HepG2 (cell line): ENCODE results near the gene CYP27B1. TPM values are rescaled to one million over a fixed set of nuclear protein-coding genes. Genes with fewer than 3 reads are reported as not detected.

ENCODE experiments used
- ATAC-seq: fragments of 200-7000 bp; cut with Tn5 transposase; 3 replicates; pipeline ENCODE4 v1.9.1; 2020; ENCODE audit warnings: mild to moderate bottlenecking, moderate library complexity
- BruUV-seq: library from RNA; stranded (reverse); fragments of 400-500 nt; replicated peaks from 2 replicates; lab custom pipeline; 2021; lab: Mats Ljungman, UMichigan
- CTCF ChIA-PET: fragments of 300-600 bp; formaldehyde crosslinking; extraction: SDS; loops from one replicate; lab custom pipeline; 2021; ENCODE audit warnings: low total read pairs, inconsistent platforms, low intra/inter-chr PET ratio; lab: Yijun Ruan, JAX
- POLR2A ChIA-PET: fragments of 350-600 bp; sonication (Branson Sonifier 250); formaldehyde crosslinking; loops from one replicate; lab custom pipeline; 2020; ENCODE audit warnings: antibody characterized with exemption, inconsistent platforms; lab: Yijun Ruan, JAX
- DNase-seq: peaks from one replicate; pipeline ENCODE4 v3.0.0-alpha.2; 2015; ENCODE audit warnings: low spot score
- FAIRE-seq: peaks from 3 replicates; lab custom pipeline; 2011; peaks lifted over from hg19 to GRCh38; lab: Jason Lieb, UNC
- H2AFZ ChIP-seq: one replicate; pipeline ENCODE4 v1.6.1; 2011; ENCODE audit warnings: low read length, inconsistent platforms
- H3K27ac ChIP-seq: fragments of 300-600 bp; 3 replicates; pipeline ENCODE4 v1.8.0; 2011; ENCODE audit warnings: mixed run types, mild to moderate bottlenecking, mixed read lengths, low read length, inconsistent platforms; ENCODE audit not compliant: insufficient read depth; ENCODE audit errors: extremely low read length
- H3K27me3 ChIP-seq, 2 experiments: fragments of 200-600 bp in 1 of 2; 2 replicates in 1 of 2; 3 replicates in 1 of 2; pipeline versions ENCODE4 v1.6.0 to v1.8.0; 2011; ENCODE audit warnings: low read length in 2 of 2, mild to moderate bottlenecking in 2 of 2, moderate library complexity in 2 of 2, inconsistent platforms in 1 of 2; ENCODE audit not compliant: insufficient read depth in 2 of 2, control insufficient read depth in 1 of 2
- H3K36me3 ChIP-seq, 2 experiments: fragments of 200-600 bp in 1 of 2; replicated peaks in 1 of 2; 2 replicates in 1 of 2; 3 replicates in 1 of 2; pipeline versions ENCODE4 v1.5.1 to v1.8.0; 2011; ENCODE audit warnings: low read length in 2 of 2, inconsistent platforms in 1 of 2; ENCODE audit not compliant: insufficient read depth in 2 of 2, control insufficient read depth in 1 of 2
- H3K4me1 ChIP-seq: 2 replicates; pipeline ENCODE4 v1.5.1; 2012; ENCODE audit warnings: low read length, inconsistent platforms; ENCODE audit not compliant: insufficient read depth
- H3K4me2 ChIP-seq: 2 replicates; pipeline ENCODE4 v1.6.0; 2011; ENCODE audit warnings: low read depth, low read length, inconsistent platforms
- H3K4me3 ChIP-seq, 3 experiments: fragments of 200-600 bp in 1 of 3; sonication (generic), shearing (Covaris generic) in 1 of 3; replicated peaks in 1 of 3; 2 replicates each; pipeline ENCODE4 v1.5.1; 2011 to 2016; ENCODE audit warnings: low read length in 3 of 3, inconsistent platforms in 2 of 3, low read depth in 2 of 3, mild to moderate bottlenecking in 2 of 3, control low read depth in 1 of 3, mixed read lengths in 1 of 3; ENCODE audit not compliant: insufficient read depth in 1 of 3
- H3K79me2 ChIP-seq: one replicate; pipeline ENCODE4 v1.6.1; 2011; ENCODE audit warnings: low read length, inconsistent platforms; ENCODE audit not compliant: insufficient read depth
- H3K9ac ChIP-seq: 2 replicates; pipeline ENCODE4 v1.6.0; 2011; ENCODE audit warnings: mild to moderate bottlenecking, low read depth, low read length, inconsistent platforms; ENCODE audit not compliant: insufficient read depth
- H3K9me3 ChIP-seq: 2 replicates; pipeline ENCODE4 v1.5.1; 2012; ENCODE audit warnings: mild to moderate bottlenecking, low read length
- H4K20me1 ChIP-seq: 2 replicates; pipeline ENCODE4 v1.6.0; 2011; ENCODE audit warnings: inconsistent platforms, mild to moderate bottlenecking, low read length, moderate library complexity; ENCODE audit not compliant: insufficient read depth
- GTF3A ChIP-seq: sonication (generic); formaldehyde crosslinking; conservative IDR thresholded peaks from 2 replicates; pipeline ENCODE4 v1.4.0; 2020; ENCODE audit warnings: mild to moderate bottlenecking, missing genetic modification reagents
- NFIC ChIP-seq: IDR thresholded peaks from 2 replicates; pipeline ENCODE4 v1.6.1; 2012; ENCODE audit warnings: mild to moderate bottlenecking, low read length, inconsistent platforms
- RCOR2 ChIP-seq: IDR thresholded peaks from 2 replicates; pipeline ENCODE4 v1.6.1; 2016; ENCODE audit warnings: missing biosample characterization, missing genetic modification reagents
- SMARCC2 ChIP-seq: fragments of 450-650 bp; IDR thresholded peaks from 2 replicates; pipeline ENCODE4 v1.6.1; 2017; ENCODE audit warnings: antibody characterized with exemption, mild to moderate bottlenecking
- SRY ChIP-seq: sonication (generic); formaldehyde crosslinking; IDR thresholded peaks from 2 replicates; pipeline ENCODE4 v1.8.0; 2022; ENCODE audit warnings: mild to moderate bottlenecking, missing genetic modification reagents
- TAF1 ChIP-seq: sonication (generic); formaldehyde crosslinking; IDR thresholded peaks from 2 replicates; pipeline ENCODE4 v1.4.0; 2020; ENCODE audit warnings: missing genetic modification reagents
- ZFP91 ChIP-seq: sonication (generic); formaldehyde crosslinking; IDR thresholded peaks from 2 replicates; pipeline ENCODE4 v1.9.0; 2022; ENCODE audit warnings: missing genetic modification reagents, mild to moderate bottlenecking, borderline replicate concordance
- ZNF792 ChIP-seq: IDR thresholded peaks from 2 replicates; pipeline ENCODE4 v1.6.1; 2016
- WGBS: methylation state at CpG from one replicate; pipeline ENCODE4 v1.1.6; 2017; ENCODE audit warnings: low lambda C conversion rate; 5-methylcytosine and 5-hydroxymethylcytosine counted together
- in situ Hi-C: cut with HindIII; loops from 2 replicates; pipeline ENCODE4 v1.10.0; 2017; ENCODE audit warnings: low pct_unique_long_range_greater_than_20kb; ENCODE audit not compliant: extremely low pct_ligation_motif_present
- intact Hi-C: fragments of 100-400 bp; cut with micrococcal nuclease; formaldehyde crosslinking; loops from one replicate; pipeline ENCODE4 v1.10.0; 2022; ENCODE audit not compliant: unreplicated experiment
- polyA plus RNA-seq, 8 experiments: library from polyadenylated mRNA; depleted of rRNA in 3 of 8; stranded (reverse) in 7 of 8; unstranded in 1 of 8; fragments of >200 nt; fragmentation: Illumina TruSeq in 4 of 8; extraction: Trizol in 4 of 8; gene quantifications; 2 replicates each; pipeline versions ENCODE4 v1.2.1 to v1.2.3, GENCODE V29; 2011 to 2016; ENCODE audit warnings: low read depth in 4 of 8, missing spikeins in 1 of 8, mixed read lengths in 1 of 8; ENCODE audit not compliant: insufficient read depth in 1 of 8
- total RNA-seq, 5 experiments: library from RNA; depleted of rRNA; stranded (reverse); fragments of >200 nt; fragmentation: Illumina TruSeq; extraction: Trizol; gene quantifications; 2 replicates each; pipeline ENCODE4 v1.2.3, GENCODE V29; 2016; ENCODE audit warnings: low read depth in 1 of 5
- TF ChIP-seq, protein P1 (sequence below): sonication (generic); formaldehyde crosslinking; IDR thresholded peaks from 2 replicates; pipeline ENCODE4 v1.4.0; 2020; ENCODE audit warnings: missing genetic modification reagents, borderline replicate concordance
- TF ChIP-seq, protein P2 (sequence below): sonication (generic); formaldehyde crosslinking; IDR thresholded peaks from 2 replicates; pipeline ENCODE4 v1.4.0; 2020; ENCODE audit warnings: missing genetic modification reagents
- TF ChIP-seq, protein P3 (sequence below), 2 experiments: IDR thresholded peaks; 2 replicates each; pipeline ENCODE4 v1.6.1; 2011 to 2012; ENCODE audit warnings: low read length in 2 of 2, borderline replicate concordance in 1 of 2, low read depth in 1 of 2, mild to moderate bottlenecking in 1 of 2, moderate library complexity in 1 of 2

Gene CYP27B1
- total and polyA plus RNA-seq, 2 of the 13 experiments (the other 11 are each of a cell fraction or from before 2014, with no cell fraction given) = 2.3 to 3.0 TPM

DNA sequence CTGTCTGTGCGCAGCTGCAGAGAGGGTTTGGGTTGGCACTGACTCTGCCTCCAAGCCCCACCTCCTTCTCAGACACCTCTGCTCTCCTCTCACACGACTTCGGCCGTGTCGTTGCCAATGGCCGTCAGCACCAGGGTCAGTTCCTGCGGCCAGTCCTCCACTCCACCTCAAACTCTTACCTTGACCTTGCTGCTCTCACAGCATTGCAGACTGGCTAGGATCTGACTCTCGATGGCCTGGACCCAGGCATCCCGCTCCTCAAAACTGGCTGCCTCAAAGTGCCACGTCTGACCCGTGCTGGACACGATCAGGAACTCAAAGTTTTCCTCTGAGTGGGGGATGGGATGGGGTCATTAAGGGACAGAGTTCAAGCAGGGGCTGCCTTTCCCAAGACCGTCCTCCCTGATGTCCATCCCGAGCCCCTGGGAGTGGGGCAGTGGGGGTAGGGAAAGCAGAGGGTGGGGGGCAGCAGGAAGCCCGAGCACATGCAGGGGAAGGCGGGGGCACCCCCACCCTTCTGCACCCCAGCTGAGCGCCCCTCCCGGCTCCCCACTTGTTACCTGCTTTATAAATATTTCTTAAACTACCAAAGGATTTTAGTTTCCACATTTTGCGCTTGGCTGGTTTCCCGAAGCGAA lies 39.0 kb downstream of the CYP27B1 start (continued):
- TF ChIP-seq, protein P1, sequence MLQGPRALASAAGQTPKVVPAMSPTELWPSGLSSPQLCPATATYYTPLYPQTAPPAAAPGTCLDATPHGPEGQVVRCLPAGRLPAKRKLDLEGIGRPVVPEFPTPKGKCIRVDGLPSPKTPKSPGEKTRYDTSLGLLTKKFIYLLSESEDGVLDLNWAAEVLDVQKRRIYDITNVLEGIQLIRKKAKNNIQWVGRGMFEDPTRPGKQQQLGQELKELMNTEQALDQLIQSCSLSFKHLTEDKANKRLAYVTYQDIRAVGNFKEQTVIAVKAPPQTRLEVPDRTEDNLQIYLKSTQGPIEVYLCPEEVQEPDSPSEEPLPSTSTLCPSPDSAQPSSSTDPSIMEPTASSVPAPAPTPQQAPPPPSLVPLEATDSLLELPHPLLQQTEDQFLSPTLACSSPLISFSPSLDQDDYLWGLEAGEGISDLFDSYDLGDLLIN (CRISPR knock-in tag) = no peak
- TF ChIP-seq NFIC = no peak
- TF ChIP-seq SRY (CRISPR knock-in tag) = no peak
- TF ChIP-seq RCOR2 (CRISPR knock-in tag) = no peak
- 0 out of 2 replicates have a peak, but pooled peaks have one; percentile 16 for TF ChIP-seq ZFP91 (CRISPR knock-in tag)

- Histone ChIP-seq H3K9ac (peak overlapping the region; percentile 52; the same call in 1 of the 2 replicates), H2AFZ (no peak overlapping the region), H3K4me3 (peak overlapping the region; percentile 81 to 91 (median 89); a peak in 4 of 6 replicates), H3K27me3 (peaks cover 2 to 26% of the 10 kb centered on the region in 2 experiments; a peak in 4 of 5 replicates), H3K36me3 (no peaks in the 10 kb centered on the region), H3K4me2 (peak overlapping the region; percentile 98), H3K79me2 (no peaks in the 10 kb centered on the region), H4K20me1 (no peaks in the 10 kb centered on the region), H3K4me1 (0 out of 2 replicates have a peak, but pooled peaks cover 4% of the 10 kb centered on the region), H3K27ac (no peak overlapping the region), H3K9me3 (no peaks in the 10 kb centered on the region)
- 82% methylated on average over 49 of the region's 76 CpGs for WGBS
- intact Hi-C loops = no loop called here
- no peak for ATAC-seq
- ChIA-PET CTCF (interaction anchor here (1.7 kb wide), 1 partner anchor 8 kb away, joined by 6 read pairs; no protein-coding TSS in a partner anchor), POLR2A (interaction anchor here (0.5 to 2.1 kb wide), 4 partner anchors 18 to 216 kb away, joined by 3 to 23 read pairs (median 4); partner anchors contain the start of genes CTDSP2, EEF1AKMT3, METTL1 and TSPAN31)
- no peak for FAIRE-seq
- no peak for DNase-seq
- in situ Hi-C loops = no loop called here
- BruUV-seq = no TSS peak
- TF ChIP-seq, protein P2, sequence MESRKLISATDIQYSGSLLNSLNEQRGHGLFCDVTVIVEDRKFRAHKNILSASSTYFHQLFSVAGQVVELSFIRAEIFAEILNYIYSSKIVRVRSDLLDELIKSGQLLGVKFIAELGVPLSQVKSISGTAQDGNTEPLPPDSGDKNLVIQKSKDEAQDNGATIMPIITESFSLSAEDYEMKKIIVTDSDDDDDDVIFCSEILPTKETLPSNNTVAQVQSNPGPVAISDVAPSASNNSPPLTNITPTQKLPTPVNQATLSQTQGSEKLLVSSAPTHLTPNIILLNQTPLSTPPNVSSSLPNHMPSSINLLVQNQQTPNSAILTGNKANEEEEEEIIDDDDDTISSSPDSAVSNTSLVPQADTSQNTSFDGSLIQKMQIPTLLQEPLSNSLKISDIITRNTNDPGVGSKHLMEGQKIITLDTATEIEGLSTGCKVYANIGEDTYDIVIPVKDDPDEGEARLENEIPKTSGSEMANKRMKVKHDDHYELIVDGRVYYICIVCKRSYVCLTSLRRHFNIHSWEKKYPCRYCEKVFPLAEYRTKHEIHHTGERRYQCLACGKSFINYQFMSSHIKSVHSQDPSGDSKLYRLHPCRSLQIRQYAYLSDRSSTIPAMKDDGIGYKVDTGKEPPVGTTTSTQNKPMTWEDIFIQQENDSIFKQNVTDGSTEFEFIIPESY (CRISPR knock-in tag) = peak; percentile 55
- TF ChIP-seq, protein P3, sequence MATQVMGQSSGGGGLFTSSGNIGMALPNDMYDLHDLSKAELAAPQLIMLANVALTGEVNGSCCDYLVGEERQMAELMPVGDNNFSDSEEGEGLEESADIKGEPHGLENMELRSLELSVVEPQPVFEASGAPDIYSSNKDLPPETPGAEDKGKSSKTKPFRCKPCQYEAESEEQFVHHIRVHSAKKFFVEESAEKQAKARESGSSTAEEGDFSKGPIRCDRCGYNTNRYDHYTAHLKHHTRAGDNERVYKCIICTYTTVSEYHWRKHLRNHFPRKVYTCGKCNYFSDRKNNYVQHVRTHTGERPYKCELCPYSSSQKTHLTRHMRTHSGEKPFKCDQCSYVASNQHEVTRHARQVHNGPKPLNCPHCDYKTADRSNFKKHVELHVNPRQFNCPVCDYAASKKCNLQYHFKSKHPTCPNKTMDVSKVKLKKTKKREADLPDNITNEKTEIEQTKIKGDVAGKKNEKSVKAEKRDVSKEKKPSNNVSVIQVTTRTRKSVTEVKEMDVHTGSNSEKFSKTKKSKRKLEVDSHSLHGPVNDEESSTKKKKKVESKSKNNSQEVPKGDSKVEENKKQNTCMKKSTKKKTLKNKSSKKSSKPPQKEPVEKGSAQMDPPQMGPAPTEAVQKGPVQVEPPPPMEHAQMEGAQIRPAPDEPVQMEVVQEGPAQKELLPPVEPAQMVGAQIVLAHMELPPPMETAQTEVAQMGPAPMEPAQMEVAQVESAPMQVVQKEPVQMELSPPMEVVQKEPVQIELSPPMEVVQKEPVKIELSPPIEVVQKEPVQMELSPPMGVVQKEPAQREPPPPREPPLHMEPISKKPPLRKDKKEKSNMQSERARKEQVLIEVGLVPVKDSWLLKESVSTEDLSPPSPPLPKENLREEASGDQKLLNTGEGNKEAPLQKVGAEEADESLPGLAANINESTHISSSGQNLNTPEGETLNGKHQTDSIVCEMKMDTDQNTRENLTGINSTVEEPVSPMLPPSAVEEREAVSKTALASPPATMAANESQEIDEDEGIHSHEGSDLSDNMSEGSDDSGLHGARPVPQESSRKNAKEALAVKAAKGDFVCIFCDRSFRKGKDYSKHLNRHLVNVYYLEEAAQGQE (IDR thresholded peaks at IDR 0.05; ENCODE audit: borderline replicate concordance in 1 of 2, low read depth in 1 of 2, low read length in 2 of 2) = peak; percentile 74 to 88
- no peak for TF ChIP-seq SMARCC2
- 0 out of 2 replicates have a peak, but pooled peaks have one; percentile 6 for TF ChIP-seq TAF1 (CRISPR knock-in tag)
- no peak for TF ChIP-seq GTF3A (CRISPR knock-in tag)
- TF ChIP-seq ZNF792 (CRISPR knock-in tag) = no peak
Observed at GRCh38 chr12:57726884-57727757, 39.8 kb downstream of the CYP27B1 start.
